Measurements from ENCODE around the gene TSHB. TPM values are rescaled to one million over a fixed set of nuclear protein-coding genes. Genes with fewer than 3 reads are reported as not detected.

TSHB gene
- total and polyA plus RNA-seq, 7 experiments from 2014 or later, result not detected

GRCh38 chr1:115077286-115077983 is 47.8 kb downstream of the TSHB start:
- Mint-ChIP-seq H3K4me3 (no peak overlapping the region), H3K27ac (peak overlapping the region in 1 of 9 donors; percentile 41), H3K4me1 (peaks cover 5 to 19% (median 11%) of the 10 kb centered on the region in 7 donors), H3K36me3 (no peaks in the 10 kb centered on the region), H3K9me3 (no peaks in the 10 kb centered on the region), H3K27me3 (peaks cover 0 to 22% (median 0%) of the 10 kb centered on the region in 5 donors)
- Histone ChIP-seq H3K36me3 (ENCODE audit: control insufficient read depth in 2 of 3, insufficient read depth in 3 of 3, low read length in 3 of 3) (no peaks in the 10 kb centered on the region), H3K9me3 (ENCODE audit: control insufficient read depth in 2 of 3, low read length in 3 of 3) (no peaks in the 10 kb centered on the region), H3K27me3 (ENCODE audit: control insufficient read depth in 2 of 2, insufficient read depth in 2 of 2, low read length in 2 of 2) (no peaks in the 10 kb centered on the region), H3K4me3 (ENCODE audit: low read length) (no peak overlapping the region), H3K27ac (ENCODE audit: low read depth, low read length) (no peak overlapping the region), H3K4me1 (ENCODE audit: control insufficient read depth in 2 of 2, insufficient read depth in 2 of 2, low read length in 2 of 2) (no peaks in the 10 kb centered on the region)
- ChIA-PET POLR2A (no interaction called here), CTCF (interaction anchor here (0.6 to 1.1 kb wide), 2 partner anchors 25 to 738 kb away, joined by 3 to 4 read pairs; no protein-coding TSS in a partner anchor)
- DNase-seq (no peak), ATAC-seq (no peak)
- intact Hi-C loops (cut with micrococcal nuclease), result no loop called here

GRCh38 chr1:115077984-115078330 is 48.3 kb downstream of the TSHB start:
- no peak for ATAC-seq
- peaks cover 0 to 19% (median 8%) of the 10 kb centered on the region in 7 donors for H3K4me1 Mint-ChIP-seq
- no peaks in the 10 kb centered on the region for H3K27me3 ChIP-seq (ENCODE audit: control insufficient read depth in 2 of 2, insufficient read depth in 2 of 2, low read length in 2 of 2)
- H3K36me3 Mint-ChIP-seq, result no peaks in the 10 kb centered on the region
- no peak for DNase-seq
- H3K4me3 ChIP-seq (ENCODE audit: low read length), result no peak overlapping the region
- intact Hi-C loops (cut with micrococcal nuclease), result no loop called here
- no peaks in the 10 kb centered on the region for H3K4me1 ChIP-seq (ENCODE audit: control insufficient read depth in 2 of 2, insufficient read depth in 2 of 2, low read length in 2 of 2)
- peak overlapping the region in 1 of 9 donors; percentile 65 for H3K27ac Mint-ChIP-seq
- no peaks in the 10 kb centered on the region for H3K9me3 ChIP-seq (ENCODE audit: control insufficient read depth in 2 of 3, low read length in 3 of 3)
- CTCF ChIA-PET, result interaction anchor here (1.1 kb wide), 1 partner anchor 25 kb away, joined by 4 read pairs; no protein-coding TSS in a partner anchor
- POLR2A ChIA-PET, result no interaction called here
- H3K9me3 Mint-ChIP-seq, result no peaks in the 10 kb centered on the region
- no peak overlapping the region for H3K27ac ChIP-seq (ENCODE audit: low read depth, low read length)
- H3K4me3 Mint-ChIP-seq, result no peak overlapping the region
- peaks cover 0 to 25% (median 0%) of the 10 kb centered on the region in 5 donors for H3K27me3 Mint-ChIP-seq
- H3K36me3 ChIP-seq (ENCODE audit: control insufficient read depth in 2 of 3, insufficient read depth in 3 of 3, low read length in 3 of 3), result no peaks in the 10 kb centered on the region

GRCh38 chr1:115078708-115079107 is 49.1 kb downstream of the TSHB start:
- ChIA-PET POLR2A (interaction anchor here (1.0 to 1.1 kb wide), 2 partner anchors 16 to 20 kb away, joined by 3 to 5 read pairs; no protein-coding TSS in a partner anchor), CTCF (no interaction called here)
- Mint-ChIP-seq H3K27me3 (peaks cover 0 to 27% (median 0%) of the 10 kb centered on the region in 5 donors), H3K4me3 (no peak overlapping the region), H3K9me3 (no peaks in the 10 kb centered on the region), H3K27ac (no peak overlapping the region), H3K36me3 (no peaks in the 10 kb centered on the region), H3K4me1 (peaks cover 0 to 19% (median 8%) of the 10 kb centered on the region in 7 donors)
- no peak overlapping the region for H3K4me3 ChIP-seq (ENCODE audit: low read length)
- H3K27me3 ChIP-seq (ENCODE audit: control insufficient read depth in 2 of 2, insufficient read depth in 2 of 2, low read length in 2 of 2), result no peaks in the 10 kb centered on the region
- no peaks in the 10 kb centered on the region for H3K36me3 ChIP-seq (ENCODE audit: control insufficient read depth in 2 of 3, insufficient read depth in 3 of 3, low read length in 3 of 3)
- no peaks in the 10 kb centered on the region for H3K9me3 ChIP-seq (ENCODE audit: control insufficient read depth in 2 of 3, low read length in 3 of 3)
- intact Hi-C loops (cut with micrococcal nuclease), result no loop called here
- H3K27ac ChIP-seq (ENCODE audit: low read depth, low read length), result no peak overlapping the region
- DNase-seq, result no peak
- H3K4me1 ChIP-seq (ENCODE audit: control insufficient read depth in 2 of 2, insufficient read depth in 2 of 2, low read length in 2 of 2), result no peaks in the 10 kb centered on the region
- ATAC-seq, result no peak

GRCh38 chr1:115082949-115083348 is 53.3 kb downstream of the TSHB start:
- Histone ChIP-seq H3K9me3 (ENCODE audit: control insufficient read depth in 2 of 3, low read length in 3 of 3) (no peaks in the 10 kb centered on the region), H3K27me3 (ENCODE audit: control insufficient read depth in 2 of 2, insufficient read depth in 2 of 2, low read length in 2 of 2) (no peaks in the 10 kb centered on the region), H3K4me1 (ENCODE audit: control insufficient read depth in 2 of 2, insufficient read depth in 2 of 2, low read length in 2 of 2) (peaks cover 0 to under 1% of the 10 kb centered on the region in 2 donors), H3K36me3 (ENCODE audit: control insufficient read depth in 2 of 3, insufficient read depth in 3 of 3, low read length in 3 of 3) (no peaks in the 10 kb centered on the region), H3K4me3 (ENCODE audit: low read length) (no peak overlapping the region), H3K27ac (ENCODE audit: low read depth, low read length) (no peak overlapping the region)
- no peak overlapping the region for H3K27ac Mint-ChIP-seq
- no peak overlapping the region for H3K4me3 Mint-ChIP-seq
- no peak for DNase-seq
- peaks cover 0 to 22% (median 3%) of the 10 kb centered on the region in 7 donors for H3K4me1 Mint-ChIP-seq
- H3K27me3 Mint-ChIP-seq, result peaks cover 0 to 30% (median 0%) of the 10 kb centered on the region in 5 donors
- H3K36me3 Mint-ChIP-seq, result no peaks in the 10 kb centered on the region
- CTCF ChIA-PET, result no interaction called here
- intact Hi-C loops (cut with micrococcal nuclease), result no loop called here
- H3K9me3 Mint-ChIP-seq, result no peaks in the 10 kb centered on the region
- POLR2A ChIA-PET, result no interaction called here
- ATAC-seq, result no peak

Other genes starting within 250 kb of the TSHB start
- gene SIKE1, start 249.1 kb upstream of the TSHB start, total RNA-seq, result 10 to 100 TPM; 43.4 to 69.4 (median 61.2) TPM
- 10 to 100 TPM; 32.7 to 50.7 TPM for gene SIKE1, start 249.1 kb upstream of the TSHB start, polyA plus RNA-seq
- not detected for gene SYCP1, start 175.0 kb upstream of the TSHB start, total RNA-seq
- gene SYCP1, start 175.0 kb upstream of the TSHB start, polyA plus RNA-seq, result not detected
- gene TSPAN2, start 59.7 kb downstream of the TSHB start, total RNA-seq, result 10 to 100 TPM in 1 of 5 experiments, 1 to 10 TPM in 2, under 1 TPM in 1, not detected in 1; 0.30 to 12.0 (median 2.9) TPM
- 1 to 10 TPM; 4.2 to 4.9 TPM for gene TSPAN2, start 59.7 kb downstream of the TSHB start, polyA plus RNA-seq